Skeletal muscle satellite cell (primary cell): ENCODE data around the gene SCRN1. TPM values are rescaled to one million over a fixed set of nuclear protein-coding genes. Genes with fewer than 3 reads are reported as not detected.

Experiments
- small RNA-seq: library from RNA; depleted of rRNA; stranded (forward); fragments of <200 nt; gene quantifications from one replicate; pipeline ENCODE3, GENCODE V24; 2012

The SCRN1 gene

Small RNA genes within 50 kb of the gene (small RNA-seq; reads per million reads assigned to genes)
- gene RF01210 = not detected
